ENCODE results near the gene FNIP2. TPM values are rescaled to one million over a fixed set of nuclear protein-coding genes. Genes with fewer than 3 reads are reported as not detected.
"Not testable (repeated sequence)": the region's sequence is repeated elsewhere in the genome, so short reads cannot be mapped to it uniquely, and the experiment has no call there.

Gene FNIP2
- total RNA-seq, 2 donors from 2014 or later, result 7.7 to 11.5 TPM

DNA sequence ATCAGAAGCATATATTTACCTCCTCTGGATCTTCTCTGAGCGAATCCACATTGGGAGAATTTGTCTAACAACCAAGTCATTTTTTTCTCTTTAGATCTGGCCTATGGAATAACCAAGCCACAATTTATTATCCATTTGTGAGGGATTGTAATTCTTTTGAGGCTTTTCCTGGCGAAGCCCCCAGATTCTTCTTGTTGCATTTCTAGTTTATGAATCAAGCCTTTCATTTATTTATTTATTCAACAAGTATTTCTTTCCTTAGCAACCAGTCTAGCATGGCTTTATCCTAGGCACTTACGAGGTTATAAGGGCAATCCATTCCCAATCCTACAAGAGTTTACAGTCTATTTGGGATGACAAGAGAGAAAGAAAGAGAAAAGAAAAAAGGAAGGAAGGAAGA is 18.4 kb upstream of the FNIP2 start:
- peaks cover 2% of the 10 kb centered on the region for H3K36me3 Mint-ChIP-seq (ENCODE audit: low read depth)
- H3K4me3 Mint-ChIP-seq, result no peak overlapping the region
- ATAC-seq (no peak), DNase-seq (no peak)
- H3K9me3 ChIP-seq (ENCODE audit: control insufficient read depth, low read length, poor library complexity, severe bottlenecking), result no peaks in the 10 kb centered on the region
- H3K27ac Mint-ChIP-seq, result no peak overlapping the region
- peaks cover 4% of the 10 kb centered on the region for H3K27me3 Mint-ChIP-seq
- peaks cover 2% of the 10 kb centered on the region for H3K4me1 Mint-ChIP-seq

DNA sequence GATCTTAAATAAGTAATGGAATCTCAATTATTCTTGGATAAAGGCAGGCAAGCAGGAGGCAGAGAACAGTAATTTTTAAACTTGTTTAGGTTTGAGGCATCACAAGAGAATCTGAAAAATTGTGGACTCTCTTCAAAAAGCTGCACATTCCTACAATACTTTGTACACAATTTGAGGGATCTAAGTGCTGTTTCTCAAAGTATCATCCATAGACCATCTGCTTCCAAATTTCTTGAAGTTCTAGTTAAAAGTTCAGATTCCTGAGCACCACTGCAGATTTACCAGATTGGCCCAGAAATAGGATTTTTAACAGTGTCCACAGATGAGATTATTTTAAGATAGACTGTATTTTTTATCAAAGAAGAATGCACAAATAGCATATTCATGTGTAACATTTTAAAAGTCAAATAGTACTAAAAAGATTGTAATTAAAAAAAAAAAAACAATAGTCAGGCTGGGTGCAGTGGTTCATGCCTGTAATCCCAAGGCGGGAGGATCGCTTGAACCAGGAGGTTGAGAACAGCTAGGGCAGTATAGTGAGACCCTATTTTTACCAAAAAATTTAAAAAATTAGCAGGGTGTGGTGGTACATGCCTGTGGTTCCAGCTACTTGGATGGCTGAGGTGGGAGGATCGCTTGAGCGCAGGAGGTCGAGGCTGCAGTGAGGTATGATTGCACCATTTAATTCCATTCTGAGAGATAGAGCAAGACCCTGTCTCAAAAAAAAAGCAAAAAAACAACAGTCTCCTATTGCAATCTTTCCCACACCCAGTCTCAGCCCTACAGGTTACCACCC is 14.2 kb upstream of the FNIP2 start:
- H3K36me3 Mint-ChIP-seq (ENCODE audit: low read depth), result peaks cover under 1% of the 10 kb centered on the region
- H3K9me3 ChIP-seq (ENCODE audit: control insufficient read depth, low read length, poor library complexity, severe bottlenecking), result no peaks in the 10 kb centered on the region
- no peak overlapping the region for H3K4me3 Mint-ChIP-seq
- peaks cover 13% of the 10 kb centered on the region for H3K27me3 Mint-ChIP-seq
- no peak overlapping the region for H3K27ac Mint-ChIP-seq
- ATAC-seq, result no peak
- DNase-seq, result no peak
- peaks cover 2% of the 10 kb centered on the region for H3K4me1 Mint-ChIP-seq

DNA sequence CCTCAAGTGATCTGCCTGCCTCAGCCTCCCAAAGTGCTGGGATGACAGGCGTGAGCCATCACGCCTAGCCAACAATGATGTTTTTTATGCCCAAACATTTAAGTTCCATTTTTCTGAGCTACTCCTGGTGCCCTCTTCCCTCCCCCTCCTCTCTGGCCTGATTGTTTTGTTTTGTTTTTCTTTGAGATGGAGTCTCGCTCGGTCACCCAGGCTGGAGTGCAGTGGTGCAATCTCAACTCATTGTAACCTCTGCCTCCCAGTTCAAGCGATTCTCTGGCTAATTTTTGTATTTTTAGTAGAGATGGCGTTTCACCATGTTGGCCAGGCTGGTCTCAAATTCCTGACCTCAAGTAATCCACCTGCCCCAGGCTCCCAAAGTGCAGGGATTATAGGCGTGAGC is 13.0 kb upstream of the FNIP2 start:
- ATAC-seq; H3K4me1 Mint-ChIP-seq; DNase-seq; H3K27ac Mint-ChIP-seq; H3K36me3 Mint-ChIP-seq (ENCODE audit: low read depth); H3K4me3 Mint-ChIP-seq; H3K9me3 ChIP-seq (ENCODE audit: control insufficient read depth, low read length, poor library complexity, severe bottlenecking): not testable (repeated sequence)
- H3K27me3 Mint-ChIP-seq, result peaks cover 18% of the 10 kb centered on the region

DNA sequence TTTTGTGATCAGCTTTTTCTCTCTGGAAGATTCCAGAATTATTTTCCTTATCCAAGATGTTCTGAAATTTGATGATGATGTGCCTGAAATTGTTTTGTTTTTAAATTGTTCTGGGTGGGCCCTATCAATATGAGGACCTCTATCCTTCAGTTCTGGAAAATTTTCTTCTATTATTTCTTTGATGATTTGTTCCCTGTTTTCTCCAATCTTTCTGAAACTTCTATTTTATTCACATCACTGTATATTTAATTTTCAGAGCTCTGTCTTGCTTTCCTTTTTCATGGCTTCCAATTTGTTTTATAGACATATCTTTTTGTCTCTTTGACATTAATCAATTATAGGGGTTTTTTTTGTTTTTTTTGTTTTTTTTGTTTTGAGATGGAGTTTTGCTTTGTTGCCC is 12.2 kb upstream of the FNIP2 start:
- H3K27me3 Mint-ChIP-seq, result peaks cover 22% of the 10 kb centered on the region
- no peak overlapping the region for H3K27ac Mint-ChIP-seq
- H3K36me3 Mint-ChIP-seq (ENCODE audit: low read depth), result no peaks in the 10 kb centered on the region
- ATAC-seq (no peak), DNase-seq (no peak)
- H3K4me3 Mint-ChIP-seq, result no peak overlapping the region
- H3K4me1 Mint-ChIP-seq, result no peaks in the 10 kb centered on the region
- no peaks in the 10 kb centered on the region for H3K9me3 ChIP-seq (ENCODE audit: control insufficient read depth, low read length, poor library complexity, severe bottlenecking)

GRCh38 chr4:158758142-158758541 is 10.7 kb upstream of the FNIP2 start:
- no peak overlapping the region for H3K27ac Mint-ChIP-seq
- H3K27me3 Mint-ChIP-seq, result peaks cover 35% of the 10 kb centered on the region
- H3K9me3 ChIP-seq (ENCODE audit: control insufficient read depth, low read length, poor library complexity, severe bottlenecking), result no peaks in the 10 kb centered on the region
- no peak for DNase-seq
- ATAC-seq, result no peak
- H3K4me3 Mint-ChIP-seq, result no peak overlapping the region
- no peaks in the 10 kb centered on the region for H3K4me1 Mint-ChIP-seq
- peaks cover 3% of the 10 kb centered on the region for H3K36me3 Mint-ChIP-seq (ENCODE audit: low read depth)

DNA sequence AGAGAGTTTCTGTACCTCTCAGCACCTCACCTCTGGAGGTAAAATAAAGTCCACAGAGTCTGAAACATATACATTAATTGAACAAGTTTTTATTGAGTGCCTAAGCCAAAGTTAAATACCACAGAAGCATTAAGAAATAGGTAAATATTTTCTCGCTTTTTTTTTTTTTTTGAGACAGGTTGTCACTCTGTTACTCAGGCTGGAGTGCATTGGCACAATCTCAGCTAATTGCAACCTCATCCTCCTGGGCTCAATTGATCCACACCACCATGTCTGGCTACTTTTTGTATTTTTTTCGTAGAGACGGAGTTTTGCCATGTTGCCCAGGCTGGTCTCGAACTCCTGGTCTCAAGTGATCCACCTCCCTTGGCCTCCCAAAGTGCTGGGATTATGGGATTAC is 10.1 kb upstream of the FNIP2 start:
- no peaks in the 10 kb centered on the region for H3K9me3 ChIP-seq (ENCODE audit: control insufficient read depth, low read length, poor library complexity, severe bottlenecking)
- DNase-seq, result no peak
- no peaks in the 10 kb centered on the region for H3K4me1 Mint-ChIP-seq
- H3K27me3 Mint-ChIP-seq, result peaks cover 35% of the 10 kb centered on the region
- no peak overlapping the region for H3K27ac Mint-ChIP-seq
- no peak for ATAC-seq
- H3K36me3 Mint-ChIP-seq (ENCODE audit: low read depth), result peaks cover 3% of the 10 kb centered on the region
- no peak overlapping the region for H3K4me3 Mint-ChIP-seq

GRCh38 chr4:158759539-158759938 is 9.3 kb upstream of the FNIP2 start:
- H3K9me3 ChIP-seq (ENCODE audit: control insufficient read depth, low read length, poor library complexity, severe bottlenecking); H3K36me3 Mint-ChIP-seq (ENCODE audit: low read depth); H3K4me1 Mint-ChIP-seq; DNase-seq; H3K4me3 Mint-ChIP-seq; ATAC-seq; H3K27ac Mint-ChIP-seq: not testable (repeated sequence)
- peaks cover 35% of the 10 kb centered on the region for H3K27me3 Mint-ChIP-seq

DNA sequence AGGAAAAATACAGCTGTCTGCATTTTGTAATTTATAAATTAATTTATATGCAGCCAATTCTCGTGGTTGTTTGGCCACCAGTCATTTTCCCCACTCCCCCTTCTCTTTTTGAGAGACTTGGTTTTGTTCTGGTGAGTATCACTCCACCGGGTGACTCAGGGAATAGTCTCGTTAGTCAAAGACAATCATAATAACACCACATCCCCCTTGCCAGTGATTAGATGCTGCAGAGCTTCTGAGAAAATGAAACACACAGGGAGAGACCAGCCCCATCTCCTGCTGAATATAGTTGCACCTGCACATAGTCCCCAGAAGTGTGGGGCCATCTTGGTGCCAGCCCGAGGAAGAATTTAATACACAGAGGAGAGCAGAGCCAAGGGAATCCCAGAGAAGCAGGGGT is 8.0 kb upstream of the FNIP2 start:
- Mint-ChIP-seq H3K27me3 (peaks cover 35% of the 10 kb centered on the region), H3K4me3 (no peak overlapping the region), H3K4me1 (no peaks in the 10 kb centered on the region), H3K36me3 (ENCODE audit: low read depth) (peaks cover 3% of the 10 kb centered on the region), H3K27ac (no peak overlapping the region)
- ATAC-seq (no peak), DNase-seq (no peak)
- H3K9me3 ChIP-seq (ENCODE audit: control insufficient read depth, low read length, poor library complexity, severe bottlenecking), result no peaks in the 10 kb centered on the region

DNA sequence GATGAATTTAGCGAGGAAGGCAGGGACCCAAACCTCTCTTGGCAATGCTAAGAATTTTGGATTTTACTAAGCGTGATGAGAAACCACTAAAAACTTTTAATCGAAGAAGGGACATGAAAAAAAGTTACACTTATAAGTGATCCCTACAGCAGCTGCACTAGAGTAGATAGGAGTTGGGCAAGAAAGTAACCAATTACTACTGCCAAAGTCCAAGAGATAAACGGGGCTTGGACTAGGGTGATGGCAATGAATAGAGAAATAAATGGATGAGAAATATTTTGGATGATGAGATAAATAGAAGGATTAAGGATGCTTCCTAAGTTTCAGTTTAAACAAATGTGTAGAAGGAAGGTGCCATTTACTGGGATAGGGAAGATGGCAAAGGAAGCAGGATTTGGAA is 6.3 kb upstream of the FNIP2 start:
- no peak for DNase-seq
- no peak overlapping the region for H3K4me3 Mint-ChIP-seq
- H3K9me3 ChIP-seq (ENCODE audit: control insufficient read depth, low read length, poor library complexity, severe bottlenecking), result no peaks in the 10 kb centered on the region
- H3K27me3 Mint-ChIP-seq, result peaks cover 35% of the 10 kb centered on the region
- peak overlapping the region; percentile 59 for H3K27ac Mint-ChIP-seq
- peaks cover 3% of the 10 kb centered on the region for H3K36me3 Mint-ChIP-seq (ENCODE audit: low read depth)
- peaks cover 4% of the 10 kb centered on the region for H3K4me1 Mint-ChIP-seq
- ATAC-seq, result no peak

- Mint-ChIP-seq H3K4me1 (peaks cover 4% of the 10 kb centered on the region), H3K36me3 (ENCODE audit: low read depth) (peaks cover 3% of the 10 kb centered on the region), H3K27ac (no peak overlapping the region), H3K4me3 (no peak overlapping the region), H3K27me3 (peaks cover 35% of the 10 kb centered on the region)
- DNase-seq (no peak), ATAC-seq (no peak)
- no peaks in the 10 kb centered on the region for H3K9me3 ChIP-seq (ENCODE audit: control insufficient read depth, low read length, poor library complexity, severe bottlenecking)
Observed at GRCh38 chr4:158763462-158763861, 5.4 kb upstream of the FNIP2 start.

- no peaks in the 10 kb centered on the region for H3K9me3 ChIP-seq (ENCODE audit: control insufficient read depth, low read length, poor library complexity, severe bottlenecking)
- Mint-ChIP-seq H3K36me3 (ENCODE audit: low read depth) (peaks cover 3% of the 10 kb centered on the region), H3K27ac (no peak overlapping the region), H3K27me3 (peaks cover 14% of the 10 kb centered on the region), H3K4me3 (no peak overlapping the region), H3K4me1 (peaks cover 14% of the 10 kb centered on the region)
- DNase-seq (no peak), ATAC-seq (no peak)
Observed at GRCh38 chr4:158766434-158767044, 2.3 kb upstream of the FNIP2 start.

- Mint-ChIP-seq H3K27me3 (peaks cover 5% of the 10 kb centered on the region), H3K27ac (no peak overlapping the region), H3K4me3 (peak overlapping the region; percentile 74), H3K36me3 (ENCODE audit: low read depth) (peaks cover 3% of the 10 kb centered on the region), H3K4me1 (peaks cover 20% of the 10 kb centered on the region)
- ATAC-seq (no peak), DNase-seq (no peak)
- no peaks in the 10 kb centered on the region for H3K9me3 ChIP-seq (ENCODE audit: control insufficient read depth, low read length, poor library complexity, severe bottlenecking)
Observed at GRCh38 chr4:158767451-158767850, 1.4 kb upstream of the FNIP2 start.

- Mint-ChIP-seq H3K27me3 (no peaks in the 10 kb centered on the region), H3K4me3 (peak overlapping the region; percentile 98)
Observed at GRCh38 chr4:158769175-158769921, 522 bp downstream of the FNIP2 start.

More at GRCh38 chr4:158769175-158769921, 522 bp downstream of the FNIP2 start:
- H3K36me3 Mint-ChIP-seq (ENCODE audit: low read depth), result no peaks in the 10 kb centered on the region
- peak overlapping the region; percentile 96 for H3K27ac Mint-ChIP-seq
- H3K4me1 Mint-ChIP-seq, result peaks cover 20% of the 10 kb centered on the region
- peak; percentile 17 to 29 (median 24) for DNase-seq
- H3K9me3 ChIP-seq (ENCODE audit: control insufficient read depth, low read length, poor library complexity, severe bottlenecking), result no peaks in the 10 kb centered on the region
- peak; percentile 44 for ATAC-seq
